Neuronal stem cell (in vitro differentiated cells): Measurements from ENCODE around the gene TRIM63.

Experiments used
- DNase-seq: peaks from one replicate; pipeline ENCODE4 v3.0.0-alpha.2; 2013; ENCODE audit warnings: low spot score
- H2AFZ ChIP-seq: one replicate; pipeline ENCODE4 v1.6.1; 2013; ENCODE audit warnings: mild to moderate bottlenecking, low read length, inconsistent platforms
- H2AK5ac ChIP-seq: 2 replicates; pipeline ENCODE4 v1.6.1; 2013; ENCODE audit warnings: low read depth, mild to moderate bottlenecking, inconsistent platforms, low read length, moderate library complexity, mixed read lengths
- H2BK120ac ChIP-seq: 2 replicates; pipeline ENCODE4 v1.6.1; 2013; ENCODE audit warnings: low read depth, mild to moderate bottlenecking, inconsistent platforms, low read length, moderate library complexity, mixed read lengths
- H2BK12ac ChIP-seq: one replicate; pipeline ENCODE4 v1.6.1; 2013; ENCODE audit warnings: low read length, inconsistent platforms
- H2BK15ac ChIP-seq: 2 replicates; pipeline ENCODE4 v1.6.1; 2013; ENCODE audit warnings: mild to moderate bottlenecking, low read length, inconsistent platforms, mixed read lengths
- H2BK5ac ChIP-seq: one replicate; pipeline ENCODE4 v1.6.1; 2013; ENCODE audit warnings: inconsistent platforms, mild to moderate bottlenecking, low read length, moderate library complexity
- H3K14ac ChIP-seq: one replicate; pipeline ENCODE4 v1.6.1; 2013; ENCODE audit warnings: low read length, inconsistent platforms
- H3K18ac ChIP-seq: 2 replicates; pipeline ENCODE4 v1.6.1; 2013; ENCODE audit warnings: low read length, inconsistent platforms
- H3K23ac ChIP-seq: 2 replicates; pipeline ENCODE4 v1.6.1; 2013; ENCODE audit warnings: low read depth, mild to moderate bottlenecking, mixed read lengths, low read length, inconsistent platforms; ENCODE audit not compliant: poor library complexity
- H3K27ac ChIP-seq: replicated peaks from 3 replicates; pipeline ENCODE4 v1.5.1; 2013; ENCODE audit warnings: low read length, inconsistent platforms
- H3K27me3 ChIP-seq, 3 experiments: 2 replicates each; pipeline ENCODE4 v1.6.1; 2013; ENCODE audit warnings: low read length in 3 of 3, mild to moderate bottlenecking in 2 of 3, inconsistent platforms in 1 of 3, low read depth in 1 of 3, mixed read lengths in 1 of 3, moderate library complexity in 1 of 3; ENCODE audit not compliant: control insufficient read depth in 3 of 3, insufficient read depth in 3 of 3
- H3K36me3 ChIP-seq, 2 donors: replicated peaks in 1 of 2; 2 replicates each; pipeline ENCODE4 v1.6.1; 2013; ENCODE audit warnings: low read length in 2 of 2; ENCODE audit not compliant: control insufficient read depth in 2 of 2, insufficient read depth in 2 of 2
- H3K4ac ChIP-seq: 2 replicates; pipeline ENCODE4 v1.6.1; 2013; ENCODE audit warnings: inconsistent platforms, mild to moderate bottlenecking, low read length, moderate library complexity
- H3K4me1 ChIP-seq, 2 donors: 1 replicate in 1 of 2; 2 replicates in 1 of 2; pipeline ENCODE4 v1.6.1; 2013; ENCODE audit warnings: low read length in 2 of 2, low read depth in 1 of 2; ENCODE audit not compliant: control insufficient read depth in 2 of 2, insufficient read depth in 1 of 2
- H3K4me2 ChIP-seq: one replicate; pipeline ENCODE4 v1.6.1; 2013; ENCODE audit warnings: mild to moderate bottlenecking, low read length, inconsistent platforms; ENCODE audit not compliant: insufficient read depth, poor library complexity, severe bottlenecking
- H3K4me3 ChIP-seq, 2 donors: 2 replicates each; pipeline ENCODE4 v1.5.1; 2013; ENCODE audit warnings: low read length in 2 of 2, mild to moderate bottlenecking in 2 of 2, inconsistent platforms in 1 of 2, moderate library complexity in 1 of 2
- H3K79me1 ChIP-seq: one replicate; pipeline ENCODE4 v1.6.1; 2013; ENCODE audit warnings: low read depth, mild to moderate bottlenecking, inconsistent platforms, low read length, moderate library complexity
- H3K9ac ChIP-seq: one replicate; pipeline ENCODE4 v1.6.1; 2013; ENCODE audit warnings: mild to moderate bottlenecking, low read depth, low read length, inconsistent platforms; ENCODE audit not compliant: poor library complexity
- H3K9me3 ChIP-seq, 2 donors: replicated peaks in 1 of 2; 2 replicates each; pipeline versions ENCODE3 to v1.6.1; 2013; ENCODE audit warnings: low read length in 2 of 2, mild to moderate bottlenecking in 2 of 2, inconsistent platforms in 1 of 2, low read depth in 1 of 2, mixed read lengths in 1 of 2, moderate library complexity in 1 of 2; ENCODE audit not compliant: control insufficient read depth in 2 of 2, insufficient read depth in 1 of 2
- H4K8ac ChIP-seq: one replicate; pipeline ENCODE4 v1.6.1; 2013; ENCODE audit warnings: low read depth, mild to moderate bottlenecking, inconsistent platforms, low read length, moderate library complexity
- H4K91ac ChIP-seq: one replicate; pipeline ENCODE4 v1.6.1; 2013; ENCODE audit warnings: low read length, low read depth, mild to moderate bottlenecking, inconsistent platforms; ENCODE audit not compliant: poor library complexity
- WGBS, 2 donors: extraction: QIAGEN DNeasy Blood & Tissue Kit; methylation state at CpG; one replicate each; pipeline ENCODE4 v1.1.7; 2013; ENCODE audit warnings: missing lambda C conversion rate in 2 of 2, mixed read lengths in 1 of 2; ENCODE audit not compliant: insufficient read length in 2 of 2, insufficient replicate concordance in 1 of 2; ENCODE audit errors: extremely low coverage in 2 of 2; 5-methylcytosine and 5-hydroxymethylcytosine counted together

The TRIM63 gene

GRCh38 chr1:26019641-26020315 lies 47.7 kb downstream of the TRIM63 start:
- H3K27me3 ChIP-seq: peaks cover 0 to 3% (median 0%) of the 10 kb centered on the region in 3 experiments
- no peak overlapping the region for H3K4me2 ChIP-seq
- H3K27ac ChIP-seq: no peak overlapping the region
- peaks cover 10 to 49% of the 10 kb centered on the region in 2 donors for H3K4me1 ChIP-seq
- H3K14ac ChIP-seq: no peak overlapping the region
- H3K23ac ChIP-seq: no peak overlapping the region
- no peak overlapping the region for H3K9ac ChIP-seq
- H2AK5ac ChIP-seq: no peak overlapping the region
- WGBS, 2 donors: no CpG with 5 or more reads among the region's 8 CpGs
- H4K8ac ChIP-seq: no peak overlapping the region
- no peak overlapping the region for H2BK5ac ChIP-seq
- no peak overlapping the region for H2BK12ac ChIP-seq
- H3K18ac ChIP-seq: no peak overlapping the region
- no peak overlapping the region for H2BK15ac ChIP-seq
- H2BK120ac ChIP-seq: no peak overlapping the region
- no peaks in the 10 kb centered on the region for H3K9me3 ChIP-seq
- H3K4ac ChIP-seq: no peak overlapping the region
- DNase-seq: no peak
- H3K79me1 ChIP-seq: no peaks in the 10 kb centered on the region
- H3K36me3 ChIP-seq: no peaks in the 10 kb centered on the region
- H3K4me3 ChIP-seq: no peak overlapping the region
- H2AFZ ChIP-seq: peak overlapping the region; percentile 80
- H4K91ac ChIP-seq: no peak overlapping the region

GRCh38 chr1:26017606-26018005 lies 49.8 kb downstream of the TRIM63 start:
- no peaks in the 10 kb centered on the region for H3K79me1 ChIP-seq
- peak overlapping the region; percentile 24 for H2BK12ac ChIP-seq
- no peaks in the 10 kb centered on the region for H3K9me3 ChIP-seq
- H3K27me3 ChIP-seq: no peaks in the 10 kb centered on the region
- peak overlapping the region; percentile 82 for H2BK15ac ChIP-seq
- no peak overlapping the region for H3K27ac ChIP-seq
- H4K91ac ChIP-seq: no peak overlapping the region
- H3K4me2 ChIP-seq: no peak overlapping the region
- no peak overlapping the region for H3K9ac ChIP-seq
- H3K18ac ChIP-seq: peak overlapping the region; percentile 21
- H3K36me3 ChIP-seq: no peaks in the 10 kb centered on the region
- no peak overlapping the region for H3K4me3 ChIP-seq
- WGBS, 2 donors: no CpG with 5 or more reads among the region's 6 CpGs
- no peak overlapping the region for H2BK5ac ChIP-seq
- H4K8ac ChIP-seq: no peak overlapping the region
- no peak for DNase-seq
- no peak overlapping the region for H3K23ac ChIP-seq
- H2BK120ac ChIP-seq: no peak overlapping the region
- peaks cover 10 to 49% of the 10 kb centered on the region in 2 donors for H3K4me1 ChIP-seq
- no peak overlapping the region for H3K14ac ChIP-seq
- peak overlapping the region; percentile 3 for H2AFZ ChIP-seq
- H3K4ac ChIP-seq: no peak overlapping the region
- peak overlapping the region; percentile 51 for H2AK5ac ChIP-seq

- no peak overlapping the region for H3K27ac ChIP-seq
- H2BK5ac ChIP-seq: no peak overlapping the region
- no peak overlapping the region for H3K14ac ChIP-seq
- H3K36me3 ChIP-seq: no peaks in the 10 kb centered on the region
- H2BK120ac ChIP-seq: no peak overlapping the region
- peak overlapping the region; percentile 70 for H2AFZ ChIP-seq
- no peak overlapping the region for H4K91ac ChIP-seq
- no peak overlapping the region for H3K18ac ChIP-seq
- H2BK12ac ChIP-seq: no peak overlapping the region
- H3K27me3 ChIP-seq: no peaks in the 10 kb centered on the region
- peaks cover 9 to 48% of the 10 kb centered on the region in 2 donors for H3K4me1 ChIP-seq
- no CpG with 5 or more reads among the region's 6 CpGs for WGBS, 2 donors
- no peak overlapping the region for H3K23ac ChIP-seq
- no peak overlapping the region for H3K4me3 ChIP-seq
- no peak overlapping the region for H2BK15ac ChIP-seq
- no peak overlapping the region for H3K9ac ChIP-seq
- no peak overlapping the region for H3K4me2 ChIP-seq
- no peak overlapping the region for H4K8ac ChIP-seq
- no peak for DNase-seq
- H3K9me3 ChIP-seq: no peaks in the 10 kb centered on the region
- no peaks in the 10 kb centered on the region for H3K79me1 ChIP-seq
- H3K4ac ChIP-seq: no peak overlapping the region
- H2AK5ac ChIP-seq: peak overlapping the region; percentile 51
Measured at GRCh38 chr1:26016953-26017545, 50.4 kb downstream of the TRIM63 start.

- H3K4me2 ChIP-seq: no peak overlapping the region
- no peak overlapping the region for H3K27ac ChIP-seq
- H3K27me3 ChIP-seq: no peaks in the 10 kb centered on the region
- no peak overlapping the region for H2BK15ac ChIP-seq
- H2AK5ac ChIP-seq: no peak overlapping the region
- H3K4me3 ChIP-seq: no peak overlapping the region
- H3K18ac ChIP-seq: no peak overlapping the region
- no peak overlapping the region for H3K14ac ChIP-seq
- H3K79me1 ChIP-seq: no peaks in the 10 kb centered on the region
- no peaks in the 10 kb centered on the region for H3K9me3 ChIP-seq
- H3K4me1 ChIP-seq: peaks cover 4 to 44% of the 10 kb centered on the region in 2 donors
- H3K23ac ChIP-seq: no peak overlapping the region
- H4K91ac ChIP-seq: no peak overlapping the region
- no peak overlapping the region for H2BK120ac ChIP-seq
- H2BK5ac ChIP-seq: no peak overlapping the region
- peak overlapping the region; percentile 70 for H2AFZ ChIP-seq
- no peak overlapping the region for H3K4ac ChIP-seq
- no peak overlapping the region for H2BK12ac ChIP-seq
- no CpG with 5 or more reads among the region's 10 CpGs for WGBS, 2 donors
- H4K8ac ChIP-seq: no peak overlapping the region
- H3K36me3 ChIP-seq: no peaks in the 10 kb centered on the region
- no peak overlapping the region for H3K9ac ChIP-seq
- DNase-seq: no peak
Measured at GRCh38 chr1:26016258-26016952, 51.0 kb downstream of the TRIM63 start.
